ENCODE measurements around the gene RPTOR. TPM values are rescaled to one million over a fixed set of nuclear protein-coding genes. Genes with fewer than 3 reads are reported as not detected.

RPTOR gene
- total and polyA plus RNA-seq, 4 donors, result 12.4 to 46.1 (median 29.7) TPM

- H3K27ac ChIP-seq (ENCODE audit: low read depth in 1 of 2, low read length in 1 of 2), result no peak overlapping the region
- H3K9ac ChIP-seq (ENCODE audit: insufficient read depth in 1 of 2, low read length in 2 of 2), result no peak overlapping the region
- ATAC-seq (ENCODE audit: insufficient read depth, low FRiP score) (no peak), DNase-seq (no peak)
- H3K27me3 ChIP-seq (ENCODE audit: control insufficient read depth in 3 of 3, insufficient read depth in 3 of 3, low read length in 2 of 3), result no peaks in the 10 kb centered on the region
- no peak overlapping the region for H3K4me3 ChIP-seq
- H3K4me1 ChIP-seq (ENCODE audit: control insufficient read depth in 5 of 5, insufficient read depth in 5 of 5, low read length in 5 of 5), result peaks cover 0 to 27% (median 2%) of the 10 kb centered on the region in 5 donors
- TF ChIP-seq CTCF (IDR thresholded peaks at IDR 0.05; ENCODE audit: control extremely low read depth, extremely low read depth), result no peak
- H3K36me3 ChIP-seq (ENCODE audit: control insufficient read depth in 4 of 4, insufficient read depth in 4 of 4, low read length in 4 of 4), result peaks cover 0 to 11% (median 0%) of the 10 kb centered on the region in 4 donors
- 93% methylated on average over 19 of the region's 19 CpGs for WGBS, 2 donors
- no peaks in the 10 kb centered on the region for H3K9me3 ChIP-seq (ENCODE audit: control insufficient read depth in 4 of 4, insufficient read depth in 3 of 4, low read length in 3 of 4)
These were observed 225.4 kb downstream of the RPTOR start for GRCh38 chr17:80769936-80770625.

- Histone ChIP-seq H3K27me3 (ENCODE audit: control insufficient read depth in 3 of 3, insufficient read depth in 3 of 3, low read length in 2 of 3) (no peaks in the 10 kb centered on the region), H3K27ac (ENCODE audit: low read depth in 1 of 2, low read length in 1 of 2) (no peak overlapping the region), H3K9me3 (ENCODE audit: control insufficient read depth in 4 of 4, insufficient read depth in 3 of 4, low read length in 3 of 4) (no peaks in the 10 kb centered on the region), H3K9ac (ENCODE audit: insufficient read depth in 1 of 2, low read length in 2 of 2) (no peak overlapping the region), H3K4me1 (ENCODE audit: control insufficient read depth in 5 of 5, insufficient read depth in 5 of 5, low read length in 5 of 5) (peaks cover 0 to 28% (median 0%) of the 10 kb centered on the region in 5 donors), H3K36me3 (ENCODE audit: control insufficient read depth in 4 of 4, insufficient read depth in 4 of 4, low read length in 4 of 4) (peaks cover 0 to 11% (median 0%) of the 10 kb centered on the region in 4 donors), H3K4me3 (no peak overlapping the region)
- TF ChIP-seq CTCF (IDR thresholded peaks at IDR 0.05; ENCODE audit: control extremely low read depth, extremely low read depth), result no peak
- 94 to 96% methylated on average over 21 of the region's 21 CpGs for WGBS, 2 donors
- no peak for DNase-seq
- no peak for ATAC-seq (ENCODE audit: insufficient read depth, low FRiP score)
These were observed 226.4 kb downstream of the RPTOR start for GRCh38 chr17:80770881-80771611.

- Histone ChIP-seq H3K9me3 (ENCODE audit: control insufficient read depth in 4 of 4, insufficient read depth in 3 of 4, low read length in 3 of 4) (no peaks in the 10 kb centered on the region), H3K27ac (ENCODE audit: low read depth in 1 of 2, low read length in 1 of 2) (no peak overlapping the region), H3K4me3 (no peak overlapping the region), H3K4me1 (ENCODE audit: control insufficient read depth in 5 of 5, insufficient read depth in 5 of 5, low read length in 5 of 5) (peaks cover 0 to 28% (median 0%) of the 10 kb centered on the region in 5 donors), H3K36me3 (ENCODE audit: control insufficient read depth in 4 of 4, insufficient read depth in 4 of 4, low read length in 4 of 4) (peaks cover 0 to 11% (median 0%) of the 10 kb centered on the region in 4 donors), H3K27me3 (ENCODE audit: control insufficient read depth in 3 of 3, insufficient read depth in 3 of 3, low read length in 2 of 3) (no peaks in the 10 kb centered on the region), H3K9ac (ENCODE audit: insufficient read depth in 1 of 2, low read length in 2 of 2) (no peak overlapping the region)
- no peak for TF ChIP-seq CTCF (IDR thresholded peaks at IDR 0.05; ENCODE audit: control extremely low read depth, extremely low read depth)
- DNase-seq (no peak), ATAC-seq (ENCODE audit: insufficient read depth, low FRiP score) (no peak)
- 92% methylated on average over 11 of the region's 11 CpGs for WGBS, 2 donors
These were observed 227.0 kb downstream of the RPTOR start for GRCh38 chr17:80771612-80772005.

Data from lung (tissue), 12 donors.